Lung (tissue), 12 donors: ENCODE results near the gene TGFB2. TPM values are rescaled to one million over a fixed set of nuclear protein-coding genes. Genes with fewer than 3 reads are reported as not detected.

ENCODE experiments used
- ATAC-seq: fragments of 200-7000 bp; cut with Tn5 transposase; one replicate; pipeline ENCODE4 v1.9.1; 2020; ENCODE audit warnings: moderate number of reproducible peaks; ENCODE audit not compliant: insufficient read depth, low FRiP score
- DNase-seq, 3 donors: peaks; one replicate each; pipeline ENCODE4 v3.0.0-alpha.2; 2013 to 2017
- H3K27ac ChIP-seq, 2 donors: one replicate each; pipeline ENCODE4 v1.5.1; 2013; ENCODE audit warnings: mild to moderate bottlenecking in 2 of 2, moderate library complexity in 2 of 2, control low read depth in 1 of 2, inconsistent platforms in 1 of 2, low read depth in 1 of 2, low read length in 1 of 2
- H3K27me3 ChIP-seq, 3 donors: one replicate each; pipeline ENCODE4 v1.5.1; 2013; ENCODE audit warnings: low read length in 2 of 3; ENCODE audit not compliant: control insufficient read depth in 3 of 3, insufficient read depth in 3 of 3
- H3K36me3 ChIP-seq, 4 donors: one replicate each; pipeline ENCODE4 v1.5.1; 2013; ENCODE audit warnings: low read length in 4 of 4, mild to moderate bottlenecking in 1 of 4, moderate library complexity in 1 of 4; ENCODE audit not compliant: control insufficient read depth in 4 of 4, insufficient read depth in 4 of 4
- H3K4me1 ChIP-seq, 5 donors: one replicate each; pipeline ENCODE4 v1.5.1; 2013; ENCODE audit warnings: low read length in 5 of 5, mild to moderate bottlenecking in 2 of 5, moderate library complexity in 1 of 5; ENCODE audit not compliant: control insufficient read depth in 5 of 5, insufficient read depth in 5 of 5
- H3K4me3 ChIP-seq: one replicate; pipeline ENCODE4 v1.5.1; 2013; ENCODE audit warnings: mild to moderate bottlenecking, control low read depth, moderate library complexity
- H3K9ac ChIP-seq, 2 donors: one replicate each; pipeline ENCODE4 v1.5.1; 2013; ENCODE audit warnings: low read length in 2 of 2, control low read depth in 1 of 2; ENCODE audit not compliant: insufficient read depth in 1 of 2
- H3K9me3 ChIP-seq, 4 donors: one replicate each; pipeline ENCODE4 v1.5.1; 2013; ENCODE audit warnings: low read length in 3 of 4, mild to moderate bottlenecking in 1 of 4, moderate library complexity in 1 of 4; ENCODE audit not compliant: control insufficient read depth in 4 of 4, insufficient read depth in 3 of 4
- WGBS, 2 donors: extraction: QIAGEN DNeasy Blood & Tissue Kit; methylation state at CpG; one replicate each; pipeline ENCODE4 v1.1.7; 2013; 5-methylcytosine and 5-hydroxymethylcytosine counted together
- polyA plus RNA-seq, 2 donors: library from polyadenylated mRNA; stranded (reverse); fragments of 200-250 nt; gene quantifications; one replicate each; pipeline ENCODE4 v1.2.1, GENCODE V29; 2013
- total RNA-seq, 2 donors: library from RNA; depleted of rRNA in 1 of 2; stranded (reverse); fragments of >200 nt in 1 of 2; gene quantifications; one replicate each; pipeline ENCODE4 v1.2.1, GENCODE V29; 2014 to 2021
- TF ChIP-seq, protein P1 (sequence below): IDR thresholded peaks from 2 replicates; pipeline ENCODE4 v1.5.1; 2012; ENCODE audit warnings: mild to moderate bottlenecking; ENCODE audit errors: control extremely low read depth, extremely low read depth
- donor health status: control.
- donor health status: control.
- donor health status: Bipolar disorder and iron deficiency.
- donor health status: healthy.
- donor health status: DM: yes; HTN: yes; CAD: no.

TGFB2 gene
- total and polyA plus RNA-seq, 4 donors = 1.9 to 53.7 (median 3.8) TPM

DNA sequence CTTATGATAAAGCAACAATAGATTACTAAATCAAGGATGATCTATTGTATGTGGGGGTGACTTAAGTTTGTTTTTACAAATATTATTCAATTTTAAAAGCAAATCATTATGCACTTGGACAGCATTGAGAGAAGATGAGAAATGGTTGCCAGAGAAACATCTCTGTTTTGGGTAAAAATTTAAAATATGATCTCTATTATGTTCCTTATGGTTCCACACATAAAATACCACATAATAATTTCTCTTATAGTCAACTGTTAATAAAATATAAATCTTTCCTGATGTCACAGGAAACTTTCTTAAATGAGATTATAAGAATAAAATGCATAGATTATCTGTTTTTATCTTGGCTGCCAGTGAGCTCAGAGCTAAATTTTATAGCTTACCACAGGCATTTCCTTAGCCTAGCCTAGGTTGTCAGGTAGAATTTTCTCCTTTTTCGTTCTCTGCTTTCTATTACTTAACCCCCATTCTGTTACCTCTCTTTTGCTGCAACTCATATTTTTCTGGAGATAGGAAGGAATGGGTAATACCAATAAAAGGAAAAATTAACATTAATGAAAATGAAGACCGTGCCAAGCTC lies 109.7 kb downstream of the TGFB2 start:
- H3K9ac ChIP-seq = no peak overlapping the region
- 68 to 83% methylated on average over 2 of the region's 2 CpGs for WGBS, 2 donors
- no peaks in the 10 kb centered on the region for H3K9me3 ChIP-seq
- H3K36me3 ChIP-seq = no peaks in the 10 kb centered on the region
- TF ChIP-seq, protein P1, sequence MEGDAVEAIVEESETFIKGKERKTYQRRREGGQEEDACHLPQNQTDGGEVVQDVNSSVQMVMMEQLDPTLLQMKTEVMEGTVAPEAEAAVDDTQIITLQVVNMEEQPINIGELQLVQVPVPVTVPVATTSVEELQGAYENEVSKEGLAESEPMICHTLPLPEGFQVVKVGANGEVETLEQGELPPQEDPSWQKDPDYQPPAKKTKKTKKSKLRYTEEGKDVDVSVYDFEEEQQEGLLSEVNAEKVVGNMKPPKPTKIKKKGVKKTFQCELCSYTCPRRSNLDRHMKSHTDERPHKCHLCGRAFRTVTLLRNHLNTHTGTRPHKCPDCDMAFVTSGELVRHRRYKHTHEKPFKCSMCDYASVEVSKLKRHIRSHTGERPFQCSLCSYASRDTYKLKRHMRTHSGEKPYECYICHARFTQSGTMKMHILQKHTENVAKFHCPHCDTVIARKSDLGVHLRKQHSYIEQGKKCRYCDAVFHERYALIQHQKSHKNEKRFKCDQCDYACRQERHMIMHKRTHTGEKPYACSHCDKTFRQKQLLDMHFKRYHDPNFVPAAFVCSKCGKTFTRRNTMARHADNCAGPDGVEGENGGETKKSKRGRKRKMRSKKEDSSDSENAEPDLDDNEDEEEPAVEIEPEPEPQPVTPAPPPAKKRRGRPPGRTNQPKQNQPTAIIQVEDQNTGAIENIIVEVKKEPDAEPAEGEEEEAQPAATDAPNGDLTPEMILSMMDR = no peak
- H3K4me3 ChIP-seq = no peak overlapping the region
- no peak for DNase-seq
- H3K27me3 ChIP-seq = no peaks in the 10 kb centered on the region
- H3K27ac ChIP-seq = no peak overlapping the region
- no peak for ATAC-seq
- H3K4me1 ChIP-seq = peaks cover 0 to 5% (median 4%) of the 10 kb centered on the region in 5 donors

DNA sequence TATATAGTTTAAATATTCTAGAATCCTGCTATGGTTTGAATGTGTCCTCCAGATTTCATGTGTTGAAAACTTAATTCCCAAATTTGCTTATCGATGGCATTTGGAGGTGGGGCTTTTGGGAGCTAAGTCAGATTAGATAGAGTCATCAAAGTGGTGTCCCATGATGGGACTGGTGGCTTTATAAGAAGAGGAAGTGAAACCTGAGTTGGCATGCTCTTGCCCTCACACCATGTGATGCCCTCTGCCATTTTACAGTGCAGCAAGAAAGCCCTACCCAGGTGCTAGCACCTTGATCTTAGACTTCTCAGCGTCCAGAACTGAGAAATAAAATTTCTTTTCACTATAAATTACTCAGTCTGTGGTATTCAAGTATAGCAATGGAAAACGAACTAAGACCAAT lies 111.3 kb downstream of the TGFB2 start:
- DNase-seq (no peak), ATAC-seq (no peak)
- H3K36me3 ChIP-seq = no peaks in the 10 kb centered on the region
- H3K27ac ChIP-seq = no peak overlapping the region
- peaks cover 7 to 12% (median 9%) of the 10 kb centered on the region in 5 donors for H3K4me1 ChIP-seq
- WGBS, 2 donors = 87 to 91% methylated on average over 3 of the region's 3 CpGs
- no peak overlapping the region for H3K9ac ChIP-seq
- TF ChIP-seq, protein P1 = no peak
- no peak overlapping the region for H3K4me3 ChIP-seq
- no peaks in the 10 kb centered on the region for H3K27me3 ChIP-seq
- H3K9me3 ChIP-seq = no peaks in the 10 kb centered on the region

DNA sequence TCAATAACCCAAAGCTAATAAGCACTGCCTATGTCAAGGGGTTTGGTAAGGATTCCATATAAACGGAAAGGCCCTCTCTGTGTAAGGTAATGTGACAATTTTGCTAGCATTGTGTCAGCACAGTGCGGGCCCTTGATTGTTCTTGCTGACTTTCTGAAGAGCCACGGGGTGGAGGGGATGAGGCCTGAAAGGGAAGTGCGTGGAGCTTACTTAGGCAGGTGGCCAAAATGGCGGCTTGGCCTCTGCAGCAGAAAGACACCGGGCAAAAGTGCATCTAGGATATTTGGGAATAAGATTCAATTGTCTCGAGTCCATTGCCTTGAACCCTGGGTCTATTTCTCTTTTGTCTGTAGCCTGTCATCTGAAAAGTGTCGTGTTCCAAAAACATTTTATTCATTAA lies 114.3 kb downstream of the TGFB2 start:
- Histone ChIP-seq H3K4me1 (peaks cover 7 to 22% (median 9%) of the 10 kb centered on the region in 5 donors), H3K27me3 (no peaks in the 10 kb centered on the region), H3K9ac (no peak overlapping the region), H3K27ac (peak overlapping the region; percentile 71 to 89), H3K36me3 (no peaks in the 10 kb centered on the region), H3K4me3 (no peak overlapping the region), H3K9me3 (no peaks in the 10 kb centered on the region)
- DNase-seq = no peak
- ATAC-seq = no peak
- TF ChIP-seq, protein P1 = no peak
- 61 to 78% methylated on average over 8 of the region's 8 CpGs for WGBS, 2 donors
